H1 (cell line): ENCODE data around the gene MGLL. TPM values are rescaled to one million over a fixed set of nuclear protein-coding genes. Genes with fewer than 3 reads are reported as not detected.

Experiments used
- ASH2L ChIP-seq: fragments of 200-600, 300-600 bp; sonication (generic); IDR thresholded peaks from one replicate; pipeline ENCODE4 v1.7.1; 2017; ENCODE audit warnings: low read length
- BRCA1 ChIP-seq: IDR thresholded peaks from 2 replicates; pipeline ENCODE4 v1.6.1; 2012; ENCODE audit warnings: low read depth, low read length, improper control_type of control experiment
- HDAC6 ChIP-seq: IDR thresholded peaks from one replicate; pipeline ENCODE4 v1.7.1; 2012; ENCODE audit warnings: low read depth, mild to moderate bottlenecking, inconsistent platforms, low read length, moderate library complexity
- POU5F1 ChIP-seq: IDR thresholded peaks from 2 replicates; pipeline ENCODE4 v1.6.1; 2011; ENCODE audit warnings: low read depth, mild to moderate bottlenecking, low read length, moderate library complexity
- SIN3A ChIP-seq, 2 experiments: IDR thresholded peaks in 1 of 2; conservative IDR thresholded peaks in 1 of 2; 2 replicates each; pipeline ENCODE4 v1.6.1; 2011 to 2012; ENCODE audit warnings: low read length in 2 of 2, improper control_type of control experiment in 1 of 2, low read depth in 1 of 2, mild to moderate bottlenecking in 1 of 2
- SRF ChIP-seq: IDR thresholded peaks from 2 replicates; pipeline ENCODE4 v1.6.1; 2011; ENCODE audit warnings: mild to moderate bottlenecking, low read depth, low read length, moderate library complexity
- TBP ChIP-seq: IDR thresholded peaks from 2 replicates; pipeline ENCODE4 v1.6.1; 2011; ENCODE audit warnings: low read depth, low read length, improper control_type of control experiment
- TEAD4 ChIP-seq: IDR thresholded peaks from 2 replicates; pipeline ENCODE4 v1.6.1; 2012; ENCODE audit warnings: low read depth, low read length, inconsistent platforms, mixed read lengths
- polyA plus RNA-seq, 7 experiments: library from polyadenylated mRNA; depleted of rRNA in 3 of 7; stranded (reverse) in 5 of 7; unstranded in 2 of 7; fragments of >200 nt in 5 of 7; fragments of 200-250 nt in 2 of 7; gene quantifications; 1 replicate in 5 of 7; 2 replicates in 1 of 7; 4 replicates in 1 of 7; pipeline versions ENCODE4 v1.2.1 to v1.2.3, GENCODE V29; 2011 to 2013; ENCODE audit warnings: missing spikeins in 2 of 7, mixed read lengths in 2 of 7
- total RNA-seq: library from RNA; stranded (reverse); fragmentation: NEBNext Ultra II Directional; extraction: Animal tissue kit (Norgen Biotek cat#: 25700); gene quantifications from 2 replicates; pipeline ENCODE4 v1.2.1, GENCODE V29; 2021

The MGLL gene
- total and polyA plus RNA-seq, 2 of the 8 experiments (the other 6 are each of a cell fraction or from before 2014, with no cell fraction given), result 0.05 to 0.34 TPM

GRCh38 chr3:127789051-127789450 lies 33.3 kb downstream of the MGLL start (continued):
- TF ChIP-seq TBP, result no peak
- TF ChIP-seq SRF, result no peak
- no peak for TF ChIP-seq POU5F1
- no peak for TF ChIP-seq HDAC6
- TF ChIP-seq SIN3A (conservative IDR thresholded peaks at IDR 0.05 in 1 of 2, IDR thresholded peaks at IDR 0.05 in 1 of 2; ENCODE audit: low read depth in 1 of 2, low read length in 2 of 2), result no peak
- TF ChIP-seq ASH2L, result no peak
- no peak for TF ChIP-seq BRCA1
- TF ChIP-seq TEAD4, result no peak
